Measurements from ENCODE around the gene DUSP16.

- TF ChIP-seq HDGF (IDR thresholded peaks at IDR 0.05; ENCODE audit: borderline replicate concordance), result no peak
- no peak for TF ChIP-seq SP1 (IDR thresholded peaks at IDR 0.05)
- TF ChIP-seq SUZ12 (IDR thresholded peaks at IDR 0.05), result no peak
- TF ChIP-seq FOXA1 (IDR thresholded peaks at IDR 0.05), result no peak
- TF ChIP-seq TARDBP (IDR thresholded peaks at IDR 0.05), result no peak
- TF ChIP-seq ZNF384 (IDR thresholded peaks at IDR 0.05), result no peak
- no peak for TF ChIP-seq LEF1 (IDR thresholded peaks at IDR 0.05; ENCODE audit: borderline replicate concordance)
- TF ChIP-seq BHLHE40 (IDR thresholded peaks at IDR 0.05; ENCODE audit: borderline replicate concordance), result no peak
- TF ChIP-seq PKNOX1 (IDR thresholded peaks at IDR 0.05), result no peak
- no peak for TF ChIP-seq FOXK2 (IDR thresholded peaks at IDR 0.05)
- no peak for TF ChIP-seq ARNT (IDR thresholded peaks at IDR 0.05)
- no peak for TF ChIP-seq FOXM1 (IDR thresholded peaks at IDR 0.05; ENCODE audit: borderline replicate concordance)
Measured at GRCh38 chr12:12441843-12442461, 120.7 kb downstream of the DUSP16 start.

Measured in HEK293T (cell line).